ENCODE data around the gene MRPL19. TPM values are rescaled to one million over a fixed set of nuclear protein-coding genes. Genes with fewer than 3 reads are reported as not detected.
"Not testable (repeated sequence)": the region's sequence is repeated elsewhere in the genome, so short reads cannot be mapped to it uniquely, and the experiment has no call there.

The MRPL19 gene
- total RNA-seq, 1 experiment from 2014 or later: 98.4 TPM

DNA sequence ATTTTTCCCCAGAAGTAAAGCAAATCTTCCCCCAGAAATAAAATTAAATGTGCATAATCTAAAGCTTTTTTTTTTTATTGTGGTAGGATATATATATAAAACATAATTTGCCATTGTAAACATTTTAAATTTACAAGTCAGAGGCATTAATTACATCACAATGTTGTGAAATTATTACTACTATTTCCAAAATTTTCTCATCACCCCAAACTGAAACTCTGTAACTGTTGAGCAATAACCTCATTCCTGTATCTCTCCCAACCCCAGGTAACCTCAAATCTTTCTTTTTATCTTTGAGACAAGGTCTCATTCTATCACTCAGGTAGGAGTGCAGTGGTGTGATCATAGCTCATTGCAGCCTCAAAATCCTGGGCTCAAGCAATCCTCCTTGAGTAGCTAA lies 11.2 kb downstream of the MRPL19 start:
- no peak for DNase-seq (ENCODE audit: low spot score)
- Histone ChIP-seq H3K27me3 (replicated peaks; ENCODE audit: insufficient read depth, low read depth, low read length, poor library complexity) (no peaks in the 10 kb centered on the region), H3K36me3 (ENCODE audit: insufficient read depth, low read length, poor library complexity, severe bottlenecking) (peaks cover 86% of the 10 kb centered on the region), H3K9me3 (ENCODE audit: low read depth, low read length, poor library complexity, severe bottlenecking) (peaks cover 4% of the 10 kb centered on the region), H3K4me3 (ENCODE audit: low read depth, low read length, poor library complexity, severe bottlenecking) (no peak overlapping the region), H3K27ac (ENCODE audit: low read depth, low read length, poor library complexity, severe bottlenecking) (no peak overlapping the region), H3K4me1 (ENCODE audit: insufficient read depth, low read length, poor library complexity, severe bottlenecking) (no peaks in the 10 kb centered on the region)
- BruUV-seq (replicated peaks): no TSS peak
- ChIA-PET POLR2A (ENCODE audit: low non-redundant PET) (no interaction called here), CTCF (no interaction called here)
- TF ChIP-seq EZH2 (IDR thresholded peaks at IDR 0.05; ENCODE audit: borderline replicate concordance, low read depth, low read length, poor library complexity, severe bottlenecking): no peak
- TF ChIP-seq, protein P1, sequence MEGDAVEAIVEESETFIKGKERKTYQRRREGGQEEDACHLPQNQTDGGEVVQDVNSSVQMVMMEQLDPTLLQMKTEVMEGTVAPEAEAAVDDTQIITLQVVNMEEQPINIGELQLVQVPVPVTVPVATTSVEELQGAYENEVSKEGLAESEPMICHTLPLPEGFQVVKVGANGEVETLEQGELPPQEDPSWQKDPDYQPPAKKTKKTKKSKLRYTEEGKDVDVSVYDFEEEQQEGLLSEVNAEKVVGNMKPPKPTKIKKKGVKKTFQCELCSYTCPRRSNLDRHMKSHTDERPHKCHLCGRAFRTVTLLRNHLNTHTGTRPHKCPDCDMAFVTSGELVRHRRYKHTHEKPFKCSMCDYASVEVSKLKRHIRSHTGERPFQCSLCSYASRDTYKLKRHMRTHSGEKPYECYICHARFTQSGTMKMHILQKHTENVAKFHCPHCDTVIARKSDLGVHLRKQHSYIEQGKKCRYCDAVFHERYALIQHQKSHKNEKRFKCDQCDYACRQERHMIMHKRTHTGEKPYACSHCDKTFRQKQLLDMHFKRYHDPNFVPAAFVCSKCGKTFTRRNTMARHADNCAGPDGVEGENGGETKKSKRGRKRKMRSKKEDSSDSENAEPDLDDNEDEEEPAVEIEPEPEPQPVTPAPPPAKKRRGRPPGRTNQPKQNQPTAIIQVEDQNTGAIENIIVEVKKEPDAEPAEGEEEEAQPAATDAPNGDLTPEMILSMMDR (conservative IDR thresholded peaks at IDR 0.05; ENCODE audit: low read depth, low read length): no peak
- intact Hi-C loops (cut with micrococcal nuclease; ENCODE audit: unreplicated experiment): no loop called here

- H3K27me3 ChIP-seq (replicated peaks; ENCODE audit: insufficient read depth, low read depth, low read length, poor library complexity): no peaks in the 10 kb centered on the region
- BruUV-seq (replicated peaks): no TSS peak
- H3K36me3 ChIP-seq (ENCODE audit: insufficient read depth, low read length, poor library complexity, severe bottlenecking): peaks cover 61% of the 10 kb centered on the region
- H3K4me3 ChIP-seq (ENCODE audit: low read depth, low read length, poor library complexity, severe bottlenecking): no peak overlapping the region
- DNase-seq (ENCODE audit: low spot score): no peak
- no peak for TF ChIP-seq EZH2 (IDR thresholded peaks at IDR 0.05; ENCODE audit: borderline replicate concordance, low read depth, low read length, poor library complexity, severe bottlenecking)
- TF ChIP-seq, protein P1 (conservative IDR thresholded peaks at IDR 0.05; ENCODE audit: low read depth, low read length): no peak
- no peaks in the 10 kb centered on the region for H3K9me3 ChIP-seq (ENCODE audit: low read depth, low read length, poor library complexity, severe bottlenecking)
- intact Hi-C loops (cut with micrococcal nuclease; ENCODE audit: unreplicated experiment): no loop called here
- no peaks in the 10 kb centered on the region for H3K4me1 ChIP-seq (ENCODE audit: insufficient read depth, low read length, poor library complexity, severe bottlenecking)
- CTCF ChIA-PET: no interaction called here
- POLR2A ChIA-PET (ENCODE audit: low non-redundant PET): interaction anchor here (0.6 kb wide), 1 partner anchor 29 kb away, joined by 3 read pairs; no protein-coding TSS in a partner anchor
- no peak overlapping the region for H3K27ac ChIP-seq (ENCODE audit: low read depth, low read length, poor library complexity, severe bottlenecking)
Observed at GRCh38 chr2:75666911-75667310, 20.3 kb downstream of the MRPL19 start.

DNA sequence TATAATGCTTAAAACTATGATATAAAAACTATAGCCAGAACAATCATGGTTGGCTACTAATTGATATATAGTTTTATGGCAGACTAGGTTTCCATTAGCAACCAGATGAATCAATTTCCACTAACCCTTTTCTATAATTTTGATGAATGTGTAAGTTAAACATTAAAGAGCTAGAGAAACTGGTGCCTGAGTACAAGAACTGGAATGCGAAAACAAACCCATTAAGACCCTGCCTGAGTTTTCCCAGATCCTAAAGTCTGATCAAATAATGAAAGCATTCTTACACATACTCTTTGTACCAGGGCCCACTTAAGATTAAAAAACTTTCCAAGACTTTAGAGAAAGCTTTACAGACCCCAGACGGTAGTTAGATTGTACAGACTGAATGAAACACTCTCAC lies 21.3 kb downstream of the MRPL19 start:
- H3K4me3 ChIP-seq (ENCODE audit: low read depth, low read length, poor library complexity, severe bottlenecking): no peak overlapping the region
- no peaks in the 10 kb centered on the region for H3K27me3 ChIP-seq (replicated peaks; ENCODE audit: insufficient read depth, low read depth, low read length, poor library complexity)
- H3K36me3 ChIP-seq (ENCODE audit: insufficient read depth, low read length, poor library complexity, severe bottlenecking): peaks cover 57% of the 10 kb centered on the region
- no peak for DNase-seq (ENCODE audit: low spot score)
- no peak overlapping the region for H3K27ac ChIP-seq (ENCODE audit: low read depth, low read length, poor library complexity, severe bottlenecking)
- H3K9me3 ChIP-seq (ENCODE audit: low read depth, low read length, poor library complexity, severe bottlenecking): no peaks in the 10 kb centered on the region
- TF ChIP-seq EZH2 (IDR thresholded peaks at IDR 0.05; ENCODE audit: borderline replicate concordance, low read depth, low read length, poor library complexity, severe bottlenecking): no peak
- TF ChIP-seq, protein P1 (conservative IDR thresholded peaks at IDR 0.05; ENCODE audit: low read depth, low read length): no peak
- H3K4me1 ChIP-seq (ENCODE audit: insufficient read depth, low read length, poor library complexity, severe bottlenecking): no peaks in the 10 kb centered on the region
- POLR2A ChIA-PET (ENCODE audit: low non-redundant PET): no interaction called here
- BruUV-seq (replicated peaks): no TSS peak
- CTCF ChIA-PET: no interaction called here
- intact Hi-C loops (cut with micrococcal nuclease; ENCODE audit: unreplicated experiment): no loop called here

DNA sequence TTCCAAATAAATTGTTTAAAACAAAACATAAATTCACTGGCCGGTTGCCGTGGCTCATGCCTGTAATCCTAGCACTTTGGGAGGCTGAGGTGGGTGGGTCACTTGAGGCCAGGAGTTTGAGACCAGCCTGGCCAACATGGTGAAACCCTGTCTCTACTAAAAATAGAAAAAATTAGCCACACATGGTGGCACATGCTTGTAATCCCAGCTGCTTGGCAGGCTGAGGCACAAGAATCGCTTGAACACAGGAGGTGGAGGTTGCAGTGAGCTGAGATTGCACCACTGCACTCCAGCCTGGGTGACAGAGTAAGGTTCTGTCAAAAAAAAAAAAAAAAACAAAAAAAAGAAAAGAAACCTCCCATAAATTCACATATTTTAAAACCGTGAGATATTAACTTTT lies 28.8 kb downstream of the MRPL19 start:
- DNase-seq (ENCODE audit: low spot score); H3K27ac ChIP-seq (ENCODE audit: low read depth, low read length, poor library complexity, severe bottlenecking); H3K4me1 ChIP-seq (ENCODE audit: insufficient read depth, low read length, poor library complexity, severe bottlenecking); BruUV-seq (replicated peaks); CTCF ChIA-PET; H3K4me3 ChIP-seq (ENCODE audit: low read depth, low read length, poor library complexity, severe bottlenecking); H3K9me3 ChIP-seq (ENCODE audit: low read depth, low read length, poor library complexity, severe bottlenecking); H3K27me3 ChIP-seq (replicated peaks; ENCODE audit: insufficient read depth, low read depth, low read length, poor library complexity); POLR2A ChIA-PET (ENCODE audit: low non-redundant PET); intact Hi-C loops (cut with micrococcal nuclease; ENCODE audit: unreplicated experiment): not testable (repeated sequence)
- H3K36me3 ChIP-seq (ENCODE audit: insufficient read depth, low read length, poor library complexity, severe bottlenecking): peaks cover 31% of the 10 kb centered on the region

Data from A673 (cell line).